H9 (cell line): ENCODE measurements around the gene SLC35F3. TPM values are rescaled to one million over a fixed set of nuclear protein-coding genes. Genes with fewer than 3 reads are reported as not detected.
"Not testable (repeated sequence)": the region's sequence is repeated elsewhere in the genome, so short reads cannot be mapped to it uniquely, and the experiment has no call there.

Experiments
- DNase-seq: peaks from one replicate; pipeline ENCODE4 v3.0.0-alpha.2; 2017
- H2AFZ ChIP-seq: one replicate; pipeline ENCODE4 v1.6.1; 2013; ENCODE audit warnings: mild to moderate bottlenecking, low read length, control low read depth, moderate library complexity
- H2AK5ac ChIP-seq: 2 replicates; pipeline ENCODE4 v1.6.1; 2013; ENCODE audit warnings: low read length, control low read depth, mixed read lengths; ENCODE audit not compliant: insufficient read length
- H2BK120ac ChIP-seq: one replicate; pipeline ENCODE4 v1.6.1; 2013; ENCODE audit warnings: low read depth, mild to moderate bottlenecking, low read length, control low read depth, inconsistent platforms; ENCODE audit not compliant: poor library complexity, severe bottlenecking
- H2BK12ac ChIP-seq: 2 replicates; pipeline ENCODE4 v1.6.1; 2013; ENCODE audit warnings: low read length, control low read depth, mixed read lengths, low read depth; ENCODE audit not compliant: insufficient read length
- H2BK15ac ChIP-seq: 2 replicates; pipeline ENCODE4 v1.6.1; 2013; ENCODE audit warnings: low read depth, low read length, control low read depth
- H2BK20ac ChIP-seq: one replicate; pipeline ENCODE4 v1.6.1; 2013; ENCODE audit warnings: low read depth, mild to moderate bottlenecking, low read length, control low read depth, inconsistent platforms; ENCODE audit not compliant: poor library complexity, severe bottlenecking
- H2BK5ac ChIP-seq: 2 replicates; pipeline ENCODE4 v1.6.1; 2013; ENCODE audit warnings: low read length, control low read depth, mixed read lengths; ENCODE audit not compliant: insufficient read length
- H3K14ac ChIP-seq: 2 replicates; pipeline ENCODE4 v1.6.1; 2013; ENCODE audit warnings: low read length, control low read depth; ENCODE audit not compliant: insufficient read depth
- H3K18ac ChIP-seq: 2 replicates; pipeline ENCODE4 v1.6.1; 2013; ENCODE audit warnings: low read depth, mild to moderate bottlenecking, mixed read lengths, low read length, control low read depth; ENCODE audit not compliant: insufficient read length
- H3K23ac ChIP-seq: 2 replicates; pipeline ENCODE4 v1.6.1; 2013; ENCODE audit warnings: low read length, control low read depth, mixed read lengths, low read depth; ENCODE audit not compliant: insufficient read length
- H3K23me2 ChIP-seq: 2 replicates; pipeline ENCODE4 v1.6.1; 2013; ENCODE audit warnings: low read depth, mild to moderate bottlenecking, mixed read lengths, low read length, control low read depth; ENCODE audit not compliant: insufficient read length, poor library complexity, severe bottlenecking
- H3K27ac ChIP-seq: 2 replicates; pipeline ENCODE4 v1.5.1; 2013; ENCODE audit warnings: low read length, control low read depth, mixed read lengths, low read depth; ENCODE audit not compliant: insufficient read length
- H3K27me3 ChIP-seq: 2 replicates; pipeline ENCODE4 v1.6.1; 2013; ENCODE audit warnings: low read length, control low read depth, inconsistent platforms; ENCODE audit not compliant: insufficient read depth
- H3K4ac ChIP-seq: 2 replicates; pipeline ENCODE4 v1.6.1; 2013; ENCODE audit warnings: low read depth, mild to moderate bottlenecking, control low read depth, inconsistent platforms, low read length, moderate library complexity
- H3K4me1 ChIP-seq: 2 replicates; pipeline ENCODE4 v1.6.1; 2013; ENCODE audit warnings: low read length, control low read depth, inconsistent platforms; ENCODE audit not compliant: insufficient read depth
- H3K4me2 ChIP-seq: 2 replicates; pipeline ENCODE4 v1.6.1; 2013; ENCODE audit warnings: low read length, control low read depth, mixed read lengths; ENCODE audit not compliant: insufficient read length, insufficient read depth
- H3K56ac ChIP-seq: 2 replicates; pipeline ENCODE4 v1.6.1; 2013; ENCODE audit warnings: low read depth, mild to moderate bottlenecking, mixed read lengths, low read length, control low read depth; ENCODE audit not compliant: insufficient read length
- H3K79me1 ChIP-seq: 2 replicates; pipeline ENCODE4 v1.6.1; 2013; ENCODE audit warnings: low read depth, mild to moderate bottlenecking, moderate library complexity, low read length, control low read depth, inconsistent platforms; ENCODE audit not compliant: insufficient read depth, poor library complexity, severe bottlenecking
- H3K79me2 ChIP-seq: 2 replicates; pipeline ENCODE4 v1.6.1; 2013; ENCODE audit warnings: low read length, control low read depth, inconsistent platforms; ENCODE audit not compliant: insufficient read depth
- H3K9ac ChIP-seq: 2 replicates; pipeline ENCODE4 v1.6.1; 2013; ENCODE audit warnings: low read length, control low read depth, mixed read lengths; ENCODE audit not compliant: insufficient read length; ENCODE audit errors: extremely low read depth
- H3K9me3 ChIP-seq: one replicate; pipeline ENCODE4 v1.6.1; 2013; ENCODE audit warnings: low read depth, low read length, inconsistent platforms; ENCODE audit not compliant: control insufficient read depth
- H3T11ph ChIP-seq: one replicate; pipeline ENCODE4 v1.6.1; 2013; ENCODE audit warnings: mild to moderate bottlenecking, low read length, control low read depth, inconsistent platforms
- H4K20me1 ChIP-seq: one replicate; pipeline ENCODE4 v1.6.1; 2013; ENCODE audit not compliant: control insufficient read depth, insufficient read length, insufficient read depth
- H4K5ac ChIP-seq: 2 replicates; pipeline ENCODE4 v1.6.1; 2013; ENCODE audit warnings: low read depth, mild to moderate bottlenecking, mixed read lengths, low read length, control low read depth; ENCODE audit not compliant: insufficient read length
- H4K8ac ChIP-seq: replicated peaks from 2 replicates; pipeline ENCODE4 v1.6.1; 2013; ENCODE audit warnings: low read length, control low read depth, mixed read lengths, low read depth; ENCODE audit not compliant: insufficient read length
- H4K91ac ChIP-seq: 2 replicates; pipeline ENCODE4 v1.6.1; 2013; ENCODE audit warnings: low read depth, mild to moderate bottlenecking, moderate library complexity, mixed read lengths, low read length, control low read depth; ENCODE audit not compliant: insufficient read length
- H3K27ac Mint-ChIP-seq, 3 experiments: 2 replicates in 2 of 3; 3 replicates in 1 of 3; pipeline ENCODE4 v1.8.0; 2020 to 2021; ENCODE audit warnings: mixed read lengths in 3 of 3, mild to moderate bottlenecking in 1 of 3, moderate library complexity in 1 of 3
- H3K27me3 Mint-ChIP-seq: 2 replicates; pipeline ENCODE4 v1.8.0; 2021; ENCODE audit warnings: low read depth, mild to moderate bottlenecking, moderate library complexity, mixed read lengths
- H3K36me3 Mint-ChIP-seq, 3 experiments: 2 replicates in 2 of 3; 3 replicates in 1 of 3; pipeline ENCODE4 v1.8.0; 2020 to 2021; ENCODE audit warnings: low read depth in 3 of 3, mixed read lengths in 3 of 3; ENCODE audit not compliant: insufficient read depth in 1 of 3
- H3K4me1 Mint-ChIP-seq, 2 experiments: 2 replicates each; pipeline ENCODE4 v1.8.0; 2020; ENCODE audit warnings: mixed read lengths in 2 of 2
- H3K4me3 Mint-ChIP-seq, 2 experiments: 2 replicates in 1 of 2; 3 replicates in 1 of 2; pipeline ENCODE4 v1.8.0; 2020 to 2021; ENCODE audit warnings: mild to moderate bottlenecking in 2 of 2, mixed read lengths in 2 of 2, moderate library complexity in 1 of 2
- H3K9me3 Mint-ChIP-seq, 2 experiments: 2 replicates in 1 of 2; 3 replicates in 1 of 2; pipeline ENCODE4 v1.8.0; 2020; ENCODE audit warnings: mild to moderate bottlenecking in 2 of 2, mixed read lengths in 2 of 2, moderate library complexity in 1 of 2
- WGBS: extraction: QIAGEN DNeasy Blood & Tissue Kit; methylation state at CpG from one replicate; pipeline ENCODE4 v1.1.7; 2013; ENCODE audit warnings: missing lambda C conversion rate, low lambda C conversion rate, mixed read lengths; ENCODE audit not compliant: insufficient read length; ENCODE audit errors: extremely low coverage; 5-methylcytosine and 5-hydroxymethylcytosine counted together
- total RNA-seq: library from RNA; stranded (reverse); gene quantifications from 2 replicates; pipeline ENCODE4 v1.2.1, GENCODE V29; 2021

The SLC35F3 gene
- total RNA-seq, 1 experiment from 2014 or later, result 0.81 TPM

GRCh38 chr1:234122571-234122970 is 218.1 kb downstream of the SLC35F3 start:
- not testable (repeated sequence) for H3T11ph ChIP-seq, H3K79me2 ChIP-seq, H4K91ac ChIP-seq, H3K27ac ChIP-seq, H3K36me3 Mint-ChIP-seq, H2BK120ac ChIP-seq, H3K4ac ChIP-seq, H3K9me3 ChIP-seq, H2BK12ac ChIP-seq, H2AK5ac ChIP-seq, H3K23ac ChIP-seq, H2BK5ac ChIP-seq, H3K14ac ChIP-seq, H2AFZ ChIP-seq, H2BK20ac ChIP-seq, H3K79me1 ChIP-seq, H4K5ac ChIP-seq, H3K4me1 ChIP-seq, H3K23me2 ChIP-seq, H3K4me2 ChIP-seq, DNase-seq, H3K18ac ChIP-seq, H3K4me3 Mint-ChIP-seq, H3K4me1 Mint-ChIP-seq, H2BK15ac ChIP-seq, H3K27me3 ChIP-seq, H3K9me3 Mint-ChIP-seq, H3K9ac ChIP-seq, H4K8ac ChIP-seq, H3K56ac ChIP-seq, H4K20me1 ChIP-seq
- WGBS, result no CpG with 5 or more reads among the region's 2 CpGs
- Mint-ChIP-seq H3K27me3 (peaks cover 20% of the 10 kb centered on the region), H3K27ac (0 out of 7 replicates have a peak overlapping the region, but pooled peaks of 1 of the 3 experiments have one; percentile 30)
